ENCODE measurements around the gene KIF9.

- no peak for TF ChIP-seq TAF1 (IDR thresholded peaks at IDR 0.05; ENCODE audit: low read depth, low read length)
- no peak for TF ChIP-seq POLR2A (IDR thresholded peaks at IDR 0.05; ENCODE audit: low read depth, low read length)
- TF ChIP-seq POLR2AphosphoS5 (IDR thresholded peaks at IDR 0.05; ENCODE audit: low read depth, low read length) = no peak
- no peak for TF ChIP-seq POU2F2 (IDR thresholded peaks at IDR 0.05; ENCODE audit: low read depth, low read length)
- TF ChIP-seq SPI1 (IDR thresholded peaks at IDR 0.05; ENCODE audit: low read depth, low read length) = no peak
- TF ChIP-seq PAX5 (IDR thresholded peaks at IDR 0.05; ENCODE audit: insufficient read depth, low read length, severe bottlenecking) = no peak
These were observed 30.9 kb downstream of the KIF9 start for GRCh38 chr3:47251689-47252088.

Measured in GM12891 (cell line).